A549 (cell line): ENCODE data around the gene TRIM65. TPM values are rescaled to one million over a fixed set of nuclear protein-coding genes. Genes with fewer than 3 reads are reported as not detected.
"Not testable (repeated sequence)": the region's sequence is repeated elsewhere in the genome, so short reads cannot be mapped to it uniquely, and the experiment has no call there.

ENCODE experiments used
- ATAC-seq, 2 experiments: fragments of 200-7000 bp in 1 of 2; fragments of >200 bp in 1 of 2; cut with Nextera tagmentation in 1 of 2; cut with Tn5 transposase in 1 of 2; 3 replicates each; pipeline versions ENCODE4 v1.8.0 to v1.9.1; 2018 to 2020; ENCODE audit warnings: mild to moderate bottlenecking in 1 of 2, moderate library complexity in 1 of 2
- CTCF ChIA-PET: fragments of 300-600 bp; sonication (Branson Sonifier 250); formaldehyde crosslinking; extraction: SDS; loops from one replicate; lab custom pipeline; 2021; ENCODE audit warnings: antibody characterized with exemption, inconsistent platforms; lab: Yijun Ruan, JAX
- POLR2A ChIA-PET: fragments of 350-600 bp; formaldehyde crosslinking; extraction: SDS; loops from one replicate; lab custom pipeline; 2021; ENCODE audit warnings: antibody characterized with exemption, inconsistent platforms; lab: Yijun Ruan, JAX
- DNase-seq, 2 experiments: peaks; one replicate each; pipeline versions ENCODE4 v3.0.0 to v3.0.0-alpha.2; 2011 to 2016; ENCODE audit warnings: low read depth in 1 of 2, low spot score in 1 of 2
- FAIRE-seq: peaks from 2 replicates; lab custom pipeline; 2011; peaks lifted over from hg19 to GRCh38; lab: Jason Lieb, UNC
- H3K27ac ChIP-seq, 2 experiments: fragments of >200 bp; sonication (Bioruptor Twin); formaldehyde crosslinking; 3 replicates each; pipeline ENCODE4 v1.5.1; 2016 to 2017
- H3K4me1 ChIP-seq: fragments of >200 bp; sonication (Bioruptor Twin); formaldehyde crosslinking; 3 replicates; pipeline ENCODE4 v1.6.1; 2016
- H3K4me2 ChIP-seq: fragments of >200 bp; sonication (Bioruptor Twin); formaldehyde crosslinking; 3 replicates; pipeline ENCODE4 v1.6.1; 2016
- H3K4me3 ChIP-seq: fragments of >200 bp; sonication (Bioruptor Twin); formaldehyde crosslinking; 3 replicates; pipeline ENCODE4 v1.5.1; 2016
- H3K9me3 ChIP-seq: fragments of >200 bp; sonication (Bioruptor Twin); formaldehyde crosslinking; 3 replicates; pipeline ENCODE4 v1.6.1; 2016
- CBX2 ChIP-seq: fragments of 200-600 bp; sonication (generic); IDR thresholded peaks from 2 replicates; pipeline ENCODE4 v1.6.1; 2016; ENCODE audit warnings: low read depth, mild to moderate bottlenecking, borderline replicate concordance
- CBX8 ChIP-seq: fragments of 200-600 bp; sonication (generic); IDR thresholded peaks from 2 replicates; pipeline ENCODE4 v1.6.1; 2016
- CHD2 ChIP-seq: fragments of 150-350 bp; IDR thresholded peaks from 2 replicates; pipeline ENCODE4 v1.6.1; 2014; ENCODE audit warnings: low read length; ENCODE audit not compliant: partially characterized antibody
- CHD4 ChIP-seq: fragments of 200-600 bp; sonication (generic); IDR thresholded peaks from 2 replicates; pipeline ENCODE4 v1.6.1; 2016; ENCODE audit warnings: antibody characterized with exemption, mild to moderate bottlenecking, borderline replicate concordance
- EHMT2 ChIP-seq: fragments of 200-600 bp; sonication (generic); IDR thresholded peaks from 2 replicates; pipeline ENCODE4 v1.6.1; 2016; ENCODE audit warnings: antibody characterized with exemption, low read depth, mild to moderate bottlenecking, moderate library complexity
- EP300 ChIP-seq, 2 experiments: fragments of >200 bp; sonication (Bioruptor Twin); formaldehyde crosslinking; IDR thresholded peaks; 2 replicates in 1 of 2; 3 replicates in 1 of 2; pipeline ENCODE4 v1.6.1; 2016 to 2017
- ESRRA ChIP-seq: fragments of 150-350 bp; IDR thresholded peaks from 2 replicates; pipeline ENCODE4 v1.6.1; 2014; ENCODE audit warnings: mild to moderate bottlenecking, low read length, borderline replicate concordance
- FOSB ChIP-seq: fragments of 250-450 bp; sonication (Bioruptor Pico); IDR thresholded peaks from 2 replicates; pipeline ENCODE4 v1.5.0; 2020; ENCODE audit warnings: mild to moderate bottlenecking, moderate library complexity
- FOSL2 ChIP-seq, 2 experiments: fragments of 450-650 bp in 1 of 2; fragments of >200 bp in 1 of 2; sonication (Bioruptor Twin) in 1 of 2; formaldehyde crosslinking; IDR thresholded peaks; 2 replicates each; pipeline versions ENCODE4 v1.5.0 to v1.6.1; 2016 to 2020; ENCODE audit warnings: mild to moderate bottlenecking in 1 of 2, moderate library complexity in 1 of 2
- HES2 ChIP-seq: fragments of >200 bp; sonication (Bioruptor Twin); formaldehyde crosslinking; IDR thresholded peaks from 2 replicates; pipeline ENCODE4 v1.6.1; 2016
- HEYL ChIP-seq: fragments of 250-450 bp; sonication (Bioruptor Pico); IDR thresholded peaks from 2 replicates; pipeline ENCODE4 v1.8.0; 2021; ENCODE audit warnings: mild to moderate bottlenecking, moderate library complexity
- HMGXB4 ChIP-seq: fragments of 250-450 bp; sonication (Bioruptor Pico); IDR thresholded peaks from 2 replicates; pipeline ENCODE4 v1.5.0; 2021; ENCODE audit warnings: mild to moderate bottlenecking, moderate library complexity, borderline replicate concordance
- HOXB13 ChIP-seq: fragments of 250-450 bp; sonication (Bioruptor Pico); IDR thresholded peaks from 2 replicates; pipeline ENCODE4 v1.5.0; 2020; ENCODE audit warnings: low read depth, mild to moderate bottlenecking, moderate library complexity
- MYC ChIP-seq: IDR thresholded peaks from 2 replicates; pipeline ENCODE4 v1.6.1; 2012; ENCODE audit warnings: mild to moderate bottlenecking, inconsistent platforms, low read length, improper control_type of control experiment, borderline replicate concordance
- NFE2L2 ChIP-seq: fragments of 150-350 bp; conservative IDR thresholded peaks from 2 replicates; pipeline ENCODE4 v1.6.1; 2014; ENCODE audit warnings: low read length
- NPAS2 ChIP-seq: fragments of 250-450 bp; sonication (Bioruptor Pico); IDR thresholded peaks from 2 replicates; pipeline ENCODE4 v1.8.0; 2022; ENCODE audit warnings: mild to moderate bottlenecking, moderate library complexity, borderline replicate concordance
- PHF8 ChIP-seq: fragments of 200-600 bp; sonication (generic); IDR thresholded peaks from 2 replicates; pipeline ENCODE4 v1.6.1; 2016; ENCODE audit warnings: low read depth, mild to moderate bottlenecking, antibody characterized with exemption, moderate library complexity, borderline replicate concordance
- POLR2AphosphoS2 ChIP-seq: conservative IDR thresholded peaks from 2 replicates; pipeline ENCODE4 v1.6.1; 2012; ENCODE audit warnings: low read length, improper control_type of control experiment, inconsistent platforms
- RAD21 ChIP-seq, 2 experiments: fragments of >200 bp in 1 of 2; sonication (Bioruptor Twin) in 1 of 2; formaldehyde crosslinking in 1 of 2; IDR thresholded peaks in 1 of 2; conservative IDR thresholded peaks in 1 of 2; 2 replicates in 1 of 2; 3 replicates in 1 of 2; pipeline ENCODE4 v1.6.1; 2012 to 2018; ENCODE audit warnings: inconsistent platforms in 1 of 2
- RNF2 ChIP-seq: fragments of 200-600 bp; sonication (generic); IDR thresholded peaks from 2 replicates; pipeline ENCODE4 v1.6.1; 2016; ENCODE audit warnings: low read depth, mild to moderate bottlenecking, antibody characterized with exemption, moderate library complexity, borderline replicate concordance
- SMC3 ChIP-seq: fragments of >200 bp; sonication (Bioruptor Twin); formaldehyde crosslinking; IDR thresholded peaks from 3 replicates; pipeline ENCODE4 v1.6.1; 2018; ENCODE audit warnings: inconsistent platforms
- WGBS: methylation state at CpG from one replicate; pipeline ENCODE4 v1.1.6; 2017; ENCODE audit errors: missing lambda C conversion rate; 5-methylcytosine and 5-hydroxymethylcytosine counted together
- polyA plus RNA-seq, 4 experiments: library from polyadenylated mRNA; depleted of rRNA in 3 of 4; stranded (reverse); fragments of >200 nt; fragmentation: RNase III in 1 of 4; extraction: RNeasy Plus Mini Kit Qiagen cat#74134 plus additional on column Dnase treatment in 1 of 4; gene quantifications; 2 replicates in 3 of 4; 3 replicates in 1 of 4; pipeline ENCODE4 v1.2.3, GENCODE V29; 2011 to 2017

TRIM65 gene
- polyA plus RNA-seq, 2 of the 4 experiments (the other 2 are of a cell fraction) = 13.5 to 30.2 TPM

- no peak for TF ChIP-seq POLR2AphosphoS2
- TF ChIP-seq, all 56 proteins: peak for 0
These were observed 32.3 kb downstream of the TRIM65 start (continued) for GRCh38 chr17:75864448-75864871.

- TF ChIP-seq CBX2 (no peak), RNF2 (no peak), FOSB (no peak), SMC3 (no peak), POLR2AphosphoS2 (no peak), ESRRA (no peak), NPAS2 (CRISPR knock-in tag) (no peak), CBX8 (no peak), PHF8 (no peak), HMGXB4 (CRISPR knock-in tag) (no peak), EP300 (IDR thresholded peaks at IDR 0.05) (no peak), HES2 (no peak), FOSL2 (IDR thresholded peaks at IDR 0.05) (no peak), FOSL2 (CRISPR knock-in tag; IDR thresholded peaks at IDR 0.05) (no peak), HOXB13 (CRISPR knock-in tag) (no peak), CHD2 (no peak), HEYL (CRISPR knock-in tag) (no peak)
These were observed 34.8 kb downstream of the TRIM65 start for GRCh38 chr17:75861927-75862317.

GRCh38 chr17:75859358-75859757 lies 37.4 kb downstream of the TRIM65 start:
- ChIA-PET CTCF (interaction anchor here (0.6 to 37.0 kb wide), 8 partner anchors 10 to 259 kb away, joined by 3 to 691 read pairs (median 9); partner anchors contain the start of genes TRIM47, TRIM65 and UNC13D), POLR2A (interaction anchor here (1.2 to 1.6 kb wide), 2 partner anchors 18 to 79 kb away, joined by 3 read pairs; no protein-coding TSS in a partner anchor)
- DNase-seq, H3K9me3 ChIP-seq, H3K4me2 ChIP-seq, H3K4me3 ChIP-seq, ATAC-seq, FAIRE-seq, H3K27ac ChIP-seq, H3K4me1 ChIP-seq: not testable (repeated sequence)
- WGBS = 85% methylated on average over 10 of the region's 10 CpGs

More at GRCh38 chr17:75861927-75862317, 34.8 kb downstream of the TRIM65 start:
- 0 out of 6 replicates have a peak, but pooled peaks of 1 of the 2 experiments have one; percentile 7 for ATAC-seq
- CTCF ChIA-PET = interaction anchor here (0.6 to 12.8 kb wide), 28 partner anchors 9 to 152 kb away, joined by 3 to 330 read pairs (median 4); partner anchors contain the start of genes MRPL38, TRIM47 and TRIM65
- Histone ChIP-seq H3K4me2 (no peak overlapping the region), H3K9me3 (no peaks in the 10 kb centered on the region), H3K4me1 (no peaks in the 10 kb centered on the region), H3K4me3 (no peak overlapping the region), H3K27ac (no peak overlapping the region)
- POLR2A ChIA-PET = interaction anchor here (1.5 kb wide), 1 partner anchor 82 kb away, joined by 6 read pairs; no protein-coding TSS in a partner anchor
- no peak for DNase-seq
- 79% methylated on average over 9 of the region's 9 CpGs for WGBS
- FAIRE-seq = no peak

- ChIA-PET POLR2A (interaction anchor here (0.6 to 2.8 kb wide), 18 partner anchors 9 to 844 kb away, joined by 3 to 68 read pairs (median 4); partner anchors contain the start of genes GALK1, MRPL38, MRPL58 and TRIM47), CTCF (interaction anchor here (0.6 to 37.0 kb wide), 18 partner anchors 11 to 146 kb away, joined by 3 to 691 read pairs (median 6); partner anchors contain the start of genes GALK1, TRIM47, TRIM65 and UNC13D)
- peak; percentile 56 to 67 for DNase-seq
- Histone ChIP-seq H3K27ac (peak overlapping the region; percentile 71 to 91), H3K9me3 (no peaks in the 10 kb centered on the region), H3K4me2 (peak overlapping the region; percentile 90), H3K4me3 (peak overlapping the region; percentile 58), H3K4me1 (peaks cover 19% of the 10 kb centered on the region)
- FAIRE-seq = no peak
- peak; percentile 26 to 63 for ATAC-seq
- 6% methylated on average over 22 of the region's 24 CpGs for WGBS
- TF ChIP-seq CHD4 (0 out of 2 replicates have a peak, but pooled peaks have one; percentile 17), MYC (peak; percentile 54; the same call in 1 of the 2 replicates), HES2 (no peak), RAD21 (conservative IDR thresholded peaks at IDR 0.05 in 1 of 2, IDR thresholded peaks at IDR 0.05 in 1 of 2) (peak; percentile 32 to 65; a peak in 3 of 5 replicates), RNF2 (no peak), NFE2L2 (no peak), EHMT2 (no peak)
These were observed 40.5 kb downstream of the TRIM65 start for GRCh38 chr17:75856062-75856756.
